CD4-positive, CD25-positive, alpha-beta regulatory T cell (primary cell): Measurements from ENCODE around the gene GOLT1A. TPM values are rescaled to one million over a fixed set of nuclear protein-coding genes. Genes with fewer than 3 reads are reported as not detected.

ENCODE experiments used
- ATAC-seq, 2 donors: fragments of 150-1000 bp; cut with Tn5 transposase; one replicate each; pipeline ENCODE4 v1.10.0; 2021; ENCODE audit warnings: low read depth in 2 of 2, moderate number of reproducible peaks in 2 of 2, moderate library complexity in 1 of 2
- DNase-seq, 3 donors: peaks; one replicate each; pipeline versions ENCODE4 v3.0.0 to v3.0.0-alpha.2; 2012 to 2022; ENCODE audit warnings: mixed read lengths in 1 of 3
- H3K27ac ChIP-seq: one replicate; pipeline ENCODE4 v1.7.0; 2013; ENCODE audit warnings: mild to moderate bottlenecking, low read length; ENCODE audit not compliant: insufficient read depth, poor library complexity, severe bottlenecking
- H3K27me3 ChIP-seq: one replicate; pipeline ENCODE4 v1.7.0; 2013; ENCODE audit warnings: low read length; ENCODE audit not compliant: control insufficient read depth, insufficient read depth
- H3K36me3 ChIP-seq: one replicate; pipeline ENCODE4 v1.7.0; 2013; ENCODE audit warnings: mild to moderate bottlenecking, low read length, moderate library complexity; ENCODE audit not compliant: control insufficient read depth, insufficient read depth
- H3K4me1 ChIP-seq: 2 replicates; pipeline ENCODE4 v1.7.0; 2013; ENCODE audit warnings: mild to moderate bottlenecking, low read length; ENCODE audit not compliant: insufficient read depth, control insufficient read depth, poor library complexity, severe bottlenecking
- H3K4me3 ChIP-seq: one replicate; pipeline ENCODE4 v1.7.0; 2013; ENCODE audit warnings: low read depth, mild to moderate bottlenecking, low read length, moderate library complexity
- H3K9me3 ChIP-seq, 2 experiments: 1 replicate in 1 of 2; 2 replicates in 1 of 2; pipeline ENCODE4 v1.7.0; 2013; ENCODE audit warnings: low read length in 2 of 2, mild to moderate bottlenecking in 1 of 2, moderate library complexity in 1 of 2; ENCODE audit not compliant: control insufficient read depth in 2 of 2
- H3K27ac Mint-ChIP-seq, 3 donors: one replicate each; pipeline ENCODE4 v1.8.0; 2020 to 2022; ENCODE audit warnings: mild to moderate bottlenecking in 3 of 3, mixed read lengths in 3 of 3, moderate library complexity in 2 of 3
- H3K27me3 Mint-ChIP-seq: one replicate; pipeline ENCODE4 v1.8.0; 2022; ENCODE audit warnings: mild to moderate bottlenecking, mixed read lengths
- H3K36me3 Mint-ChIP-seq: one replicate; pipeline ENCODE4 v1.8.0; 2020; ENCODE audit warnings: mixed read lengths
- H3K4me1 Mint-ChIP-seq, 4 donors: one replicate each; pipeline ENCODE4 v1.8.0; 2020 to 2022; ENCODE audit warnings: mixed read lengths in 4 of 4, mild to moderate bottlenecking in 1 of 4
- H3K4me3 Mint-ChIP-seq, 4 donors: one replicate each; pipeline ENCODE4 v1.8.0; 2020 to 2022; ENCODE audit warnings: mild to moderate bottlenecking in 4 of 4, mixed read lengths in 4 of 4, moderate library complexity in 3 of 4
- H3K9me3 Mint-ChIP-seq, 7 donors: one replicate each; pipeline ENCODE4 v1.8.0; 2020 to 2022; ENCODE audit warnings: mixed read lengths in 7 of 7, mild to moderate bottlenecking in 3 of 7, moderate library complexity in 2 of 7
- polyA plus RNA-seq, 4 donors: library from polyadenylated mRNA; unstranded; fragments of 300-500 nt; fragmentation: Illumina TruSeq; gene quantifications; one replicate each; pipeline ENCODE4 v1.2.3, GENCODE V29; 2021
- total RNA-seq: library from RNA; stranded (reverse); gene quantifications from one replicate; pipeline ENCODE4 v1.2.3, GENCODE V29; 2022

GOLT1A gene
- total and polyA plus RNA-seq, 5 donors from 2014 or later: not detected

DNA sequence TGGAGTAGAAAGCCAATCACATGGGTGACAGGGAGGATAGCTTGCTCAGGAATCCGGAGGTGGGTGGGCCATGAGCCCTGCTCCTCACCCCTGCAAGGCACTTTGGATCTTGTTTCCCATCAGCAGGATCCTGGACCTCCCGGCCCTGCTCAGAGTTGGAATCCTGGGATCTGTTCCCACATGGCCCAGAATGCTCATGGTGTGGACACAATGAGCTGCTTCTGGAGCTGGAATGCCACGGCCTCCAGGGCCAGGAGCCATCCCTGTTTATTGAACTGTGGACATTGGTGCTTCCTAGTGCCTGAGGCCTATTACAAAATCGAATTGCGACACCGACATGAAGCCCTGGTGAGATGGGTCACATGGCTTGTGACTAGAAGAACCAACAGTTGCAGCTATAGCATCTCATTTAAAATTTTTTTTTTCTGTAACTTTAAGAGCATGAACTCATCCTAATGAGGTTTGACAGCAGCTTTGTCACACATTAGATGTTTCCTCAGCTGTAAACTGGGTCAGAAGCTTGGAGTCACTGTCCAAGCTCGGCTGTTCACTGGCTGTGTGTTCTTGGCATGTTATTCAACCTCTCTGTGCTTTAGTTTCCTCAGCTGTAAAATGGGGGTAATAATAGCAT, 40.4 kb upstream of the GOLT1A start:
- no peaks in the 10 kb centered on the region for H3K36me3 ChIP-seq
- Mint-ChIP-seq H3K36me3 (no peaks in the 10 kb centered on the region), H3K9me3 (peaks cover 0 to 1% (median 0%) of the 10 kb centered on the region in 7 donors), H3K27ac (no peak overlapping the region), H3K4me1 (no peaks in the 10 kb centered on the region), H3K27me3 (peaks cover 4% of the 10 kb centered on the region), H3K4me3 (no peak overlapping the region)
- H3K27ac ChIP-seq: no peak overlapping the region
- no peak for ATAC-seq
- no peaks in the 10 kb centered on the region for H3K4me1 ChIP-seq
- H3K27me3 ChIP-seq: no peaks in the 10 kb centered on the region
- H3K9me3 ChIP-seq: no peaks in the 10 kb centered on the region
- no peak for DNase-seq
- no peak overlapping the region for H3K4me3 ChIP-seq

DNA sequence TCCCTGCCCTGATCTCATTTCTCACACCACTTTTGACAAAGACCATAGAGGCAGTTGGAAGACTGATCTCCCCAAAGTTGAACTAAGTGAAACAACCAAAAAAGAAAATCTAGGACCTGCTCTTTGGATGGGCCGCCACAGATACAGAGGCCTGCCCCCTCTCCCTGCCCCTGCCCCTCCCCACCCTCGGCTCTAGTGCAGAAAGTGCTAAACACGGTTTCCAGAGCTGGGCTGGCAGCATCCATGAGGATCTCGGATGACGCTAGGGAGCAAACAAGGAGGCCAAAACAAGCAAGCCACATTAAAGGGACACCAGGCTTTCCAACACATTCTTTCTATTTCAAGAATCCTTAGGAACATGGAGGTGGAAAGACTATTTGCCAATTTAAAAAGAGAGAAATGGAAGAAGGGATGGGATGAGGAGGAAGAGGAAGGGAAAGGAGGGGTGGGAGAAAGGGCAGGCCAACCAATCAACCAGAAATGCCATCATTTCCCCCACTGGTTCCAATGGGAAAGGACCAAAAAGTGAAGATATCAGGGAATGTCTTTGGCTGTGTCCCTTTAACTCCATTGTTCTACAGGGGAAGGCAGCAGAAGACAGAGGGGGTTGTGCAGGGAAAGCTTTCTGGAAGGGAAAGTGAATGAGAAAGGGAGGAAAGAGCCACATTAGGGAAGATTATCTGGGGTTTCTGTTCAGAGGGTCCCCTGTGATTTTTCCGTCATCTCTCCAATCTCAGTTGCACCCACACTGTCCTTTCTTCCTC, 38.3 kb upstream of the GOLT1A start:
- Mint-ChIP-seq H3K9me3 (peaks cover 0 to 1% (median 0%) of the 10 kb centered on the region in 7 donors), H3K4me3 (no peak overlapping the region), H3K36me3 (no peaks in the 10 kb centered on the region), H3K4me1 (no peaks in the 10 kb centered on the region), H3K27ac (peak overlapping the region in 1 of 3 donors; percentile 39), H3K27me3 (peaks cover 4% of the 10 kb centered on the region)
- Histone ChIP-seq H3K9me3 (no peaks in the 10 kb centered on the region), H3K27me3 (no peaks in the 10 kb centered on the region), H3K4me3 (no peak overlapping the region), H3K36me3 (no peaks in the 10 kb centered on the region), H3K4me1 (no peaks in the 10 kb centered on the region), H3K27ac (no peak overlapping the region)
- ATAC-seq (no peak), DNase-seq (no peak)

DNA sequence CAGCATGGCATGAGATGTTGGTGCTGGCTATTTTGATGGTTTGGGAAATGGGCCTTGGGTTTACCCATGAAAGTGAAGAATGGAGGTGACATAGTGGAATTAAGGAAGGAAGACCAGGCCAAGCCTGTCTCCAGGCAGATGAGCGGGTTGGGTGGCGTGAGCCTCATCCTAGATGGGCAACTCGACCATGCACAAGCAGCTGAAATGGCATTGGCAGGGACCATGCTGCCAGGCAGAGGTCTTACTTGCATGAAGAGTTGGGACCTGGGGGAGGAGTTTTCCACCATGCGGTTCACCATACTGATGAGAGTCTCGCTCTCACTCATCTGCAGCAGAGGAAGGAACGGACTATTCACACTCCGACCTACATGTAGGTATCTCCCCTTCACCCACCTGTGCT, 37.5 kb upstream of the GOLT1A start:
- Histone ChIP-seq H3K4me1 (no peaks in the 10 kb centered on the region), H3K36me3 (no peaks in the 10 kb centered on the region), H3K27ac (no peak overlapping the region), H3K4me3 (no peak overlapping the region), H3K27me3 (no peaks in the 10 kb centered on the region), H3K9me3 (no peaks in the 10 kb centered on the region)
- H3K9me3 Mint-ChIP-seq: peaks cover 0 to 1% (median 0%) of the 10 kb centered on the region in 7 donors
- H3K27ac Mint-ChIP-seq: no peak overlapping the region
- no peaks in the 10 kb centered on the region for H3K36me3 Mint-ChIP-seq
- ATAC-seq: no peak
- H3K27me3 Mint-ChIP-seq: peaks cover 9% of the 10 kb centered on the region
- H3K4me3 Mint-ChIP-seq: no peak overlapping the region
- H3K4me1 Mint-ChIP-seq: no peaks in the 10 kb centered on the region
- DNase-seq: no peak

DNA sequence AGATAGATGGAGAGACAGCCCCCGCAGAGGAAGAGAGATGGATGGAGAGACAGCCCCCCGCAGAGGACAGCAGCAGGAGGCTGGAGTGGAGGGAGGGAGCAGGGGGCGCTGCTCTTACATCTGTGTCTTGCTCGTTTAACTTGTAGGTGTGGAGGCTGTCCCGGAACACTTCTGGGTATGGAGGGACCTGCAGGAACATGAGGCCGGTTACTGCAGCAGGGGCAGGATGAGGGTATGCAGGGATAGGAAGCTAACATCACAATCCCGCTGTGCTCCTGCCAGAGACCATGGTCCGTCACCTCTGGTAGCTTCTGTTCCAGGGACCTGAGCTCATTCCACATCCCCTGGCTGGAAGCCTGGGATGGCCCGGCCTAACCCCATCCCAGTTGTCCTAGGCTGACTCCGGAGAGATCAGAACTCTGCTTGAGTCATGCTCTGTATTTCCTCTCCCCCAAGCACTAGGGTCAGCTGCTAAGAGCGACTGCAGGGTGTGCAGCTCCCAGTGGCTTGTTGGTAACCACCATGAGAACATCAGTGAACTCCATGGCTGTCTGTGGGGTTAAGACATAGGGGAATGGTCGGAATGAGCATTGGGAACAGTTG, 36.7 kb upstream of the GOLT1A start:
- H3K36me3 Mint-ChIP-seq: no peaks in the 10 kb centered on the region
- no peaks in the 10 kb centered on the region for H3K9me3 Mint-ChIP-seq
- H3K4me1 Mint-ChIP-seq: no peaks in the 10 kb centered on the region
- ATAC-seq: no peak
- H3K27ac ChIP-seq: no peak overlapping the region
- no peak overlapping the region for H3K27ac Mint-ChIP-seq
- DNase-seq: no peak
- no peak overlapping the region for H3K4me3 Mint-ChIP-seq
- no peaks in the 10 kb centered on the region for H3K27me3 ChIP-seq
- H3K36me3 ChIP-seq: no peaks in the 10 kb centered on the region
- no peaks in the 10 kb centered on the region for H3K4me1 ChIP-seq
- no peaks in the 10 kb centered on the region for H3K9me3 ChIP-seq
- no peak overlapping the region for H3K4me3 ChIP-seq
- peaks cover 7% of the 10 kb centered on the region for H3K27me3 Mint-ChIP-seq

DNA sequence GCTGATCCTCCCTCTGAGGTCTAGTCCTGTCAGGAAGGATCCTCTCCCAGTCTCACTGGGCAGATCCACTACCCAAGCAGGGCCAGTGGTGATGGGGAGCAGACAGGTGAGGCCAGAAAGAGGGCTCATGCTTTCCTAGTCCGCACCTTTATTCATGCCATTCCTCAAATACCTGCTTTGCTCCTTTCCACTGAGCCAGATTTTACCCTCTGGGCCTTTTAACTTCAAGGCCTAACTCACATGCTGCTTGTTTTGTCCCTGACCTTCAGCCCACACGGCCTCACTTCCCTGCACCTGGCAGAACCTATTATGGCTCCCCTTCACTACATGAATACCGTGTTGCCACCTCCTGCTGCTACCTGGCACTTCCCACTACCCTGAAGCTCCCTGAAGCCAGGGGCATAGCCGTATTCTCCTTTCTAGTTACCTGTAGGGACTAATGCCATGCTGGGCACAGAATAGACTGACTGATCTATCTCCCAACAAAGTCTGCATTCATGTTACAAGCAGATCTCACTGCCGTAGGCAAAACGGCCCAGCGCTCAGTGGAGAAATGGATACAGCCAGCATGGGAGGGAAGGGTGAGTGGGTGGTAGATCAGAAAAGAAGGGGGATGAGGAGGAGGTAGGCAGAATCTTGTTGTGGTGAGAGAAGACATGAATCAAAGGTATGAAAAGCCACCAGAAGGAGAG, 36.1 kb upstream of the GOLT1A start:
- no peak for ATAC-seq
- Mint-ChIP-seq H3K36me3 (no peaks in the 10 kb centered on the region), H3K9me3 (no peaks in the 10 kb centered on the region), H3K27me3 (peaks cover 7% of the 10 kb centered on the region), H3K4me3 (no peak overlapping the region), H3K4me1 (no peaks in the 10 kb centered on the region), H3K27ac (peak overlapping the region in 1 of 3 donors; percentile 11)
- Histone ChIP-seq H3K27ac (no peak overlapping the region), H3K4me3 (no peak overlapping the region), H3K27me3 (no peaks in the 10 kb centered on the region), H3K4me1 (no peaks in the 10 kb centered on the region), H3K9me3 (no peaks in the 10 kb centered on the region), H3K36me3 (no peaks in the 10 kb centered on the region)
- no peak for DNase-seq

DNA sequence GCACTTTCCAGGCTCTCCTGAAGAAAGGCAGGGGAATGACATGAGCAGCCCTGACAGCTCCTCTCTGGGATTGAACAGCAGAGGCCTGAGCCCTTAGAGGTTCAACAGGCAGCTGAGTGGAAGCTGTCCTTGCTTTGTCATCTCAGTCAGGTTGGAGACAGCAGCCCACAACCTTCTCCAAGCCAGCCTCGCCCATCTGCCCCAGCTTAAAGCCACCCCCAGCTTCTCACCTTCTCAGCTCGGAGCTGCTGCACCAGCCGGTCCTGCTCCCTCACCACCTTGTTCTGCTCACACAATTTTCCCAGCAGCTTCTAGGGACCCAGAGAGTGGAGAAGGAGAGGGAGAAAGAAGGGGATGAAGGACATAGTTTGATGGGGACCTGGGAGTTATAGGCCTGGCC, 35.2 kb upstream of the GOLT1A start:
- Histone ChIP-seq H3K36me3 (no peaks in the 10 kb centered on the region), H3K9me3 (no peaks in the 10 kb centered on the region), H3K27ac (no peak overlapping the region), H3K4me1 (no peaks in the 10 kb centered on the region), H3K4me3 (no peak overlapping the region), H3K27me3 (no peaks in the 10 kb centered on the region)
- H3K27me3 Mint-ChIP-seq: peaks cover 7% of the 10 kb centered on the region
- no peaks in the 10 kb centered on the region for H3K9me3 Mint-ChIP-seq
- DNase-seq (no peak), ATAC-seq (no peak)
- H3K36me3 Mint-ChIP-seq: no peaks in the 10 kb centered on the region
- H3K4me1 Mint-ChIP-seq: no peaks in the 10 kb centered on the region
- no peak overlapping the region for H3K27ac Mint-ChIP-seq
- no peak overlapping the region for H3K4me3 Mint-ChIP-seq

DNA sequence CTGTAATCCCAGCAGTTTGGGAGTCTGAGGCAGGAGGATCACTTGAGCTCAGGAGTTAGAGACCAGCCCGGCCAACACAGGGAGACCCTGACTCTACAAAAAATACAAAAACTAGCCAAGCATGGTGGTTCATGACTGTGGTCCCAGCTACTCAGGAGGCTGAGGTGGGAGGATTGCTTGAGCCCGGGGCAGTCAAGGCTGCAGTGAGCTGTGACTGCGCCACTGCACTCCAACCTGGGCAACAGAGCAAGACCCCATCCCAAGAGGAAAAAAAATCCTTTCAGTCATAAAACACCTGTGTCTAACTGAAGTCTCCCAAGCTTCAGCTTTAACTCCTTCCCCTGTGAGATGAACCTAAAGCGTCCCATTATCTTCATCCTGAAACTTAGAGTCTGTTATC, 33.1 kb upstream of the GOLT1A start:
- Histone ChIP-seq H3K4me1 (no peaks in the 10 kb centered on the region), H3K27me3 (no peaks in the 10 kb centered on the region), H3K27ac (no peak overlapping the region), H3K4me3 (no peak overlapping the region), H3K36me3 (no peaks in the 10 kb centered on the region), H3K9me3 (no peaks in the 10 kb centered on the region)
- peaks cover 0 to 1% (median 0%) of the 10 kb centered on the region in 7 donors for H3K9me3 Mint-ChIP-seq
- no peak overlapping the region for H3K4me3 Mint-ChIP-seq
- no peak for DNase-seq
- H3K4me1 Mint-ChIP-seq: no peaks in the 10 kb centered on the region
- H3K27ac Mint-ChIP-seq: no peak overlapping the region
- no peaks in the 10 kb centered on the region for H3K36me3 Mint-ChIP-seq
- ATAC-seq: no peak
- H3K27me3 Mint-ChIP-seq: peaks cover 7% of the 10 kb centered on the region
